Bronchial epithelial cell (primary cell): ENCODE results near the gene RPL41. TPM values are rescaled to one million over a fixed set of nuclear protein-coding genes. Genes with fewer than 3 reads are reported as not detected.

ENCODE experiments used
- DNase-seq: peaks from one replicate; pipeline ENCODE4 v3.0.0-alpha.2; 2010; ENCODE audit warnings: low read depth
- FAIRE-seq: peaks from 2 replicates; lab custom pipeline; 2011; peaks lifted over from hg19 to GRCh38; lab: Jason Lieb, UNC
- H3K27me3 ChIP-seq: 2 replicates; pipeline ENCODE4 v1.5.1; 2011; ENCODE audit warnings: low read length; ENCODE audit not compliant: control insufficient read depth, insufficient read depth
- H3K36me3 ChIP-seq: 2 replicates; pipeline ENCODE4 v1.5.1; 2011; ENCODE audit warnings: low read length; ENCODE audit not compliant: control insufficient read depth, insufficient read depth
- H3K4me3 ChIP-seq: 2 replicates; pipeline ENCODE4 v1.5.1; 2011; ENCODE audit warnings: mild to moderate bottlenecking, low read depth, low read length, control low read depth
- total RNA-seq: library from RNA; depleted of rRNA; stranded (reverse); fragments of >200 nt; gene quantifications from 2 replicates; pipeline ENCODE4 v1.2.1, GENCODE V29; 2014
- TF ChIP-seq, protein P1 (sequence below): IDR thresholded peaks from 2 replicates; pipeline ENCODE4 v1.5.1; 2011; ENCODE audit warnings: mild to moderate bottlenecking, moderate library complexity, low read length, control low read depth, inconsistent platforms; ENCODE audit not compliant: insufficient read depth, severe bottlenecking

Gene RPL41
- total RNA-seq, 1 donor from 2014 or later = 3,411 TPM

- TF ChIP-seq, protein P1, sequence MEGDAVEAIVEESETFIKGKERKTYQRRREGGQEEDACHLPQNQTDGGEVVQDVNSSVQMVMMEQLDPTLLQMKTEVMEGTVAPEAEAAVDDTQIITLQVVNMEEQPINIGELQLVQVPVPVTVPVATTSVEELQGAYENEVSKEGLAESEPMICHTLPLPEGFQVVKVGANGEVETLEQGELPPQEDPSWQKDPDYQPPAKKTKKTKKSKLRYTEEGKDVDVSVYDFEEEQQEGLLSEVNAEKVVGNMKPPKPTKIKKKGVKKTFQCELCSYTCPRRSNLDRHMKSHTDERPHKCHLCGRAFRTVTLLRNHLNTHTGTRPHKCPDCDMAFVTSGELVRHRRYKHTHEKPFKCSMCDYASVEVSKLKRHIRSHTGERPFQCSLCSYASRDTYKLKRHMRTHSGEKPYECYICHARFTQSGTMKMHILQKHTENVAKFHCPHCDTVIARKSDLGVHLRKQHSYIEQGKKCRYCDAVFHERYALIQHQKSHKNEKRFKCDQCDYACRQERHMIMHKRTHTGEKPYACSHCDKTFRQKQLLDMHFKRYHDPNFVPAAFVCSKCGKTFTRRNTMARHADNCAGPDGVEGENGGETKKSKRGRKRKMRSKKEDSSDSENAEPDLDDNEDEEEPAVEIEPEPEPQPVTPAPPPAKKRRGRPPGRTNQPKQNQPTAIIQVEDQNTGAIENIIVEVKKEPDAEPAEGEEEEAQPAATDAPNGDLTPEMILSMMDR = no peak
- FAIRE-seq = no peak
These were observed 35.8 kb downstream of the RPL41 start, which contains the start of gene MYL6B for GRCh38 chr12:56152132-56152755. TSS of gene MYL6B (plus strand) at chr12:56152587. CDS start at chr12:56153919, 1,332 bp downstream.

DNA sequence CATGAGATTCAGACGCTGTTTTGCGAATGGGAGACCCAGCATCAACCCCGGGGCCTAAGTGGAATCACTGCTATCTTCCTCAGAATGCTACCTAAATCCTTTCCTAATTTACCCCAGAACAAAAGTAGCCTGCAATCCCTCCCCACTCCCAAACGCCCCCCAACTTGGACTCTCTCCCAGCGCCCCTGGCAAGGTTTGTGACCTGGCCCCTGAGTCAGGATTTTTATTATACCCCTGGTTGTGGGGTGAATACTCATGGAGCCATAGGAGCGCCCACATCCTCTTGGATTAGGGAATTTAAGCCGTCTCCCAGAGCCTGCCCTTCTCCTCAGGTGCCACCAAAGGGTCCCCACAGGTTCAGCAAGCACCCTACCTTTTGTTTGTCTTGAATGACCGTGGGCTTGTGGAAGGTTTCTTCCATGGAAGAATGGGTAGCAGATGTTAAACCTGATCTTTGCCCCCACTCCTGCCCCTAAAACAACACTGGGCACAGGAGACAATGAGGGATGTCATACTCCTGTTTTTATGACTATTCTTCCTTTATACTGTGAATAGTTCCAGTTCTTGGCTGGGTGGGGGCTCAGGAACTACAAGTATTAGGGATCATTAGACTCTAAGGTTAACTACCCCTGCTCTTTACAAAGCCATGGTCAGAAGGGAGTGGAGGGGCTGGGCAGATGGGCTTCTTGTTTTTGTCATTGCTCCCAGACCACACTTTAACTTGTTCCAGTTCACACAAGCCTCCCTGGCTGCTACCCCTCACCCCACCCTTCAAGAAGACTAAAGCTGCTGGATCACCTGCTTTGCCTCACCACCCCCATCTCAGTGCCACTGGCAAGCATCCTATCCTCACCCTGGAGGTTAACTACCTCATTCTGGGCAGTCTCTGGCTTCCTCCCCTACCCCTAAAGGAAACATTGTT, 36.6 kb downstream of the RPL41 start:
- no peaks in the 10 kb centered on the region for H3K36me3 ChIP-seq
- DNase-seq (no peak), FAIRE-seq (no peak)
- no peaks in the 10 kb centered on the region for H3K27me3 ChIP-seq
- TF ChIP-seq, protein P1 = no peak
- H3K4me3 ChIP-seq = peak overlapping the region; percentile 48

More at GRCh38 chr12:56152132-56152755, 35.8 kb downstream of the RPL41 start, which contains the start of gene MYL6B:
- Histone ChIP-seq H3K36me3 (no peaks in the 10 kb centered on the region), H3K4me3 (peak within 1 kb of the TSS; percentile 48), H3K27me3 (no peaks in the 10 kb centered on the region)
- peak; percentile 83 for DNase-seq

GRCh38 chr12:56153678-56154065, 37.2 kb downstream of the RPL41 start:
- FAIRE-seq = no peak
- H3K36me3 ChIP-seq = no peaks in the 10 kb centered on the region
- H3K4me3 ChIP-seq = no peak overlapping the region
- no peaks in the 10 kb centered on the region for H3K27me3 ChIP-seq
- DNase-seq = no peak
- TF ChIP-seq, protein P1 = no peak

DNA sequence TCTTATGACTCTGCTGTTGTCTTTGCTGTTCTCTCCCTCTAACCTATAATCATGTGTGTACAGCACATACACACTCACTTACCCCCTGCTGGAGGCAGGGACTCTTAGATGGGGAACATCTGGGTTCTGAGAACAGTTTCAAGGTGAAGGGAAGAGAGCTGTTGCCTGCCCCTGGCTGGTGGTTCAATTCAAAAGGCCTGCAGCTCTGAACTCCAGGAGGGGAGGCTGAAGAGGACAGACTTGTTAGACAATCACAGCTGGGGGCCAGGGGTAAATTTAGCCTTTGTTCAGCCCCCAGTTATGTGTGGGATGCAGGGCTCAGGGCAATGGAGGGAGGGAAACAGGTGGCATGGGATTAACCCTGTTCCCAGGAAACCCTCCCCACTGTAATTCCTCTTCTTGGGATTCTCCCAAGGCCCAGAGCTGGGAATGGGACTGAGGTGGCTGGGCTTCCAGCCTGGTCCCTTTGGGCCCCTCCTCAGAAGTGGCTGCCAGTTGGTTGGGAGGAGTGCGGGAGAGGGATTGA, 37.9 kb downstream of the RPL41 start:
- TF ChIP-seq, protein P1 = no peak
- DNase-seq (no peak), FAIRE-seq (no peak)
- H3K4me3 ChIP-seq = no peak overlapping the region
- no peaks in the 10 kb centered on the region for H3K27me3 ChIP-seq
- H3K36me3 ChIP-seq = no peaks in the 10 kb centered on the region

GRCh38 chr12:56154818-56155217, 38.4 kb downstream of the RPL41 start:
- H3K36me3 ChIP-seq = peaks cover 2% of the 10 kb centered on the region
- TF ChIP-seq, protein P1 = no peak
- DNase-seq (no peak), FAIRE-seq (no peak)
- H3K27me3 ChIP-seq = no peaks in the 10 kb centered on the region
- no peak overlapping the region for H3K4me3 ChIP-seq
